GM18502 (cell line): Measurements from ENCODE around the gene PLPPR1.
"Not testable (repeated sequence)": the region's sequence is repeated elsewhere in the genome, so short reads cannot be mapped to it uniquely, and the experiment has no call there.

Source experiments
- ATAC-seq: cut with Tn5 transposase; IDR thresholded peaks from one replicate; pipeline ENCODE4 v1.9.1; 2021; ENCODE audit warnings: mild to moderate bottlenecking; ENCODE audit not compliant: unreplicated experiment, poor library complexity

The PLPPR1 gene

GRCh38 chr9:101117161-101117560 is 88.6 kb downstream of the PLPPR1 start:
- no peak for ATAC-seq

DNA sequence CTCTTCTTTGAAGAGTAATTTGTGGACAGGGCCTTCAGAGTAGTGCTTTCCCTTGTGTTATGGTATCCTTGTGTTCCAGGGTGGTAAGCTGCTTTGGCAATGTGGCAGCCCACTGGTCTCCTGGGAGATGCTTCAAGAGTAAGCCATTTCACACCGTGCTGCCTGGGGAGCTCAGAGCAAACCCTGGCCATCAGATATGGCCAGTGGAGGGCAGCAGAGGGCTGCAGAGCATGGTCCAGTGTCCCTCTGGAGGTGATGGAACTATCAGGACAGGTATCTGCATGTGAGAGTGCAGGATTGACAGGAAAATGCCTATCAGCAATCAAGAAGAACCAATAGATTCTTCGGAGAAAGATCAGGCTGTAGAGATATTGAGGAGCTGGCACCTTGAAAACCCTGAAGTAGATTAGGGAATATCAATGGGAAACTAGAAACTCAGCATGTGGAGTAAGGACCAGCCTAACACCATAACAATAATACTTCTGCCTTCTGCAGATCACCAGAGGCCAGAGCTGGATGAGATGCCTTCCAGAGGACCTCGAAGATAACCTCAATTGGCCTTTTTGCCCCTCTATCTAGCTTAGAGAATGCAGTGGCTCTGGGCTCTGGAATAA is 90.8 kb downstream of the PLPPR1 start:
- ATAC-seq, result peak; percentile 89

DNA sequence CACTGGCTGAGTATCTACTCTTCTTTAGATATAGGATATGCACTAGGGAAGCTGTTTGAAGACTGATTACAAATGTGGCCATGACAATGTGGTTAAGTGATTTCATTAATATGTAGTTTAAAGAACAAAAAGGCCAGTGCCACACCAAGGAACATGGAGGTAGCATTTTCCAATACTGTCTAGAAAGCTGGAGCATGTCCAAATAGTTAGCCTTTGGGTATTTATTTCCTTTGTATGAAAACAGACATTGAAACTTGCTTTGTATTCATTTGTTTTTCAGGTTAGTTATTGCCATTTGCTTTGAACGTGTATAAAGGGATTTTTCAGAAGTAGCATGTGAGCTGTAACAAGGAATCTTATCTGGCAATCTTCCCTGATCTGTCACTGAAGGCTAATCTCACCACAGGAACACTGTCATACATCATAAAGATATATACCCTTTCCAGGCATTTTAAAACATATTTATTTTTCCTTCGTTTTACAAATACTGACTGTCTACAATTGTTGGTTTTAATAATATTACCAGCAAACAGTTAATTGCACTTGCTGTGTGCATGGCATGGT is 93.4 kb downstream of the PLPPR1 start:
- ATAC-seq, result no peak

DNA sequence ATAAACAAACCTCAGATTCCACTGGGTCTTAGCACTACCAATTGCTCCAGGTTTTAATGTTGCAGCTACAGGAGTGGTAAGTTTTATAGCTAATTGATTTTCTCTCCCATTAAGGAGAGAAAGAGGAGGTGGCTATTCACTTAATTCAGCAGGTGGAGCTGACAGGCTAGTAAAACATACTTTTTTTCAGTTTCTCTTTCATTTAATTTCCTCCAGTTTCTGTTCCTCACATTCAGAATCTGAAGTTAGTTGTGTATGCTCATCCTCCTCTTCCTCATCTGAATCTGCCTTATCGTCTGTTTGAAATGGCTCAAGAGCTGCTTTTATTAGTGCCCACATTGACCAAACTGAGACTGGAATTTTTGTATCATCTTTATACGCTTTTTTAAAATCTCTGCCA is 98.0 kb downstream of the PLPPR1 start:
- ATAC-seq, result peak; percentile 73

DNA sequence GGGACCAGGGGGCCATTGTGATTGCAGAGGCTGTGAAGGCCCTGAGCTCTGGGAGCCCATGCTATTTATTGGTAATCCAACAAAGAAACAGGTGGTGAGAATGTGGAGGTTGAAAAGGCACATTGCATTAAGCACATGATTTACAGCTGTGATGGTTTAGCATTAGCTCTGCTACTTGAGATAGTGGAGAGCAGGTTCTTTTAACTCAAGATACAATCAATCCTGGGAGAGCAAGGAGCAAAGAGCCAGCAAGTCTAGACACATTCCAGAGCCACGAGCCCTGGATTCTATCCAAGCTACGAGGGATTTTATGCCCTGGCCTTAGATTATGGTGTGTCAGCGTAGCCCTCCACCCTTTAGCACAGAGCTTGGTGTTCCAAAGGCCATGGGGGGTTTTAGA is 98.8 kb downstream of the PLPPR1 start:
- ATAC-seq, result not testable (repeated sequence)

GRCh38 chr9:101128623-101129022 is 100.1 kb downstream of the PLPPR1 start:
- no peak for ATAC-seq

- ATAC-seq, result no peak
These were observed 101.5 kb downstream of the PLPPR1 start for GRCh38 chr9:101130054-101130453.

GRCh38 chr9:101131326-101131725 is 102.8 kb downstream of the PLPPR1 start:
- no peak for ATAC-seq

DNA sequence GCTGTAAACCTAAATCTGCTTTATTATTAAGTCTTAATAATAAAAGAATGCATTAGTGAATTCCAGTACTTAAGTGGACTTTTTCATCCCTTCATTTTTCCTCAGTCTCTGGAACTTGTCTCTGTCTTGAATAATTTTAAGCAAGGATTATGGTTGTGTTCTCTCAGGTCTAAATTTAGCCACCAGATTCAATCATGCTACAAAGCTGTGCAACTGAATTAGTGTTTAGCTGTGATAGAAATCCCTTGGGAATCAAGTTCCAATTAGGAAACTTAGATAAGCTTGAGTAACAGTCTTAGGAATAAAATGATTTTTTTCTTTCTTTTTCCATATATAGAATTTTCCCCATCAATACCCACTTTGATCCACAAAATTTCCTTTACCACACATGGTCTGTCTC is 104.3 kb downstream of the PLPPR1 start:
- no peak for ATAC-seq

- ATAC-seq, result no peak
These were observed 110.0 kb downstream of the PLPPR1 start for GRCh38 chr9:101138509-101138908.

DNA sequence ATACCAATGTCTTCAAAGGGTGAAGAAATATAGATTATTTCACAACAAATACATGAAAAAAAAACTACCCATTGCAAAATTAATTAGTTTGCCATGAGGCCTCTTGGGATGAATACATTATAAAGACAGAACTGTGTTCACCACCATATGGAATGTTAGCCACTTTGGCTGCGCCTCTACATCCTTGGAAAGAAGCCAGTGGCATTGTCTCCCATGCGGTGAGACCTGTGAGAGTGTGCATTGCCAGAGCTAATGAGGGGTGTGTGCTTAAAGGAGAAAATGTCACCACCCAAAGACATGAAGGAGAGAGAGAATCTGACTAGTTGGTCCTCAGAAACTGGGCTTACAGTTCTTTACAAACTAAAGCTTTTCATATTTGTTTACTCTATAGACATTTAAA is 110.6 kb downstream of the PLPPR1 start:
- ATAC-seq, result no peak

DNA sequence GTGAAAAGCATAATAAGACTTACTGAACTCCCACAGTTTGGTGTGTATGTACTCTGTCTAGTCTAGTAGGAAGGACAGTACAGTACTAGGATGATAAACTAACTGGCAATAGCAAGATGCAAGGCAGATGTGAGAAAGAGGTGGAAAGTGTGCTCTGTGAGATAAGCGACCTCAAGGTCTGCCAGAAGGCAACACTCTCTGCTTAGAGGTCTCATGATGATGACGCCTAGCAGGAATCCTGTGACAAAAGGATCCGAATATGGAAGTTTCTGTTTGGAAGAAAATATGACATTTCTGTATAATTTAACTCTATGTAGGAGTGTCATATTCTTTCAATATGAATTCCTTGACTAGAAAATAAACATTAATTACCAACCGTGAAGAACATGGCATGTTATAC is 112.2 kb downstream of the PLPPR1 start:
- ATAC-seq, result no peak

DNA sequence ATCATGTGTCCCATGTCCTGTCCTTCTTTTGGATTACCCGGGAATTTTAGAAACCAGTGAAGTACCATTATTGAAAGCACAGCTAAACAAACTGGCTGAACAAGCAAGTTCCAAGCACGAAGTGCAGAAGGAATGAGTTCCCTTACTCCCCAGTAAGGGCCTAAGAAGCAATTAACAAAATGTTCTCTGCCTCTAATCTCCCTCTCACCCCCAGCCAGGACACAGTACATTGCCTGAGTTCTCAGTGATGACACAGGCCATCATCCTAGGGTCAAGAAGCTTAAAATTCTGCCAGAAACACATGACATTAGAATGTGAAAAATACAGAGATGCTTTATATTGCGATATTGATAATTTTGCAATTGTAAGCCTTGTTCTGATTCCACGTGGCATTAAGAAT is 118.0 kb downstream of the PLPPR1 start:
- ATAC-seq, result no peak

- ATAC-seq, result no peak
These were observed 119.8 kb downstream of the PLPPR1 start for GRCh38 chr9:101148344-101148743.

- no peak for ATAC-seq
These were observed 129.8 kb downstream of the PLPPR1 start for GRCh38 chr9:101158361-101158760.

DNA sequence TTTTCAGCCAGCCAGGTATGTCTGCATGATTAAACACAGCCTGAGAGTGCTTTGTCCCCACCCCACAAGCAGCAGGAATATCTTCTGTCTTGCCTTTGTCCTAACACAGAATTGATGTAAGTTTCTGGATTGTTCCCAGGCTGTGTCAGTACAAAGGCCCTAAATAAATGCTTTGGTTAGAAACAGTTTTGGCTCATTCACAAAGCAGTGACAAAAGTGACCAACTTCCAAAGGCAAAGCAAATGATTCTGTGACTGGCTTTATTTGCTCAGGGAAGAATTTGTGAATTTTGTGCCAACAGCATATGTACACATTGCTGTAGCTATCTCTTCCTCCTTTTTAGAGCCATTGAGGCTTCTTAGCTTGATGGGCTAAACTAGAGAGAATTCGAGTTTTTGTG is 133.7 kb downstream of the PLPPR1 start:
- ATAC-seq, result no peak

- ATAC-seq, result no peak
These were observed 136.6 kb downstream of the PLPPR1 start for GRCh38 chr9:101165131-101165530.

- ATAC-seq, result peak; percentile 45
These were observed 139.1 kb downstream of the PLPPR1 start for GRCh38 chr9:101167490-101168134.

DNA sequence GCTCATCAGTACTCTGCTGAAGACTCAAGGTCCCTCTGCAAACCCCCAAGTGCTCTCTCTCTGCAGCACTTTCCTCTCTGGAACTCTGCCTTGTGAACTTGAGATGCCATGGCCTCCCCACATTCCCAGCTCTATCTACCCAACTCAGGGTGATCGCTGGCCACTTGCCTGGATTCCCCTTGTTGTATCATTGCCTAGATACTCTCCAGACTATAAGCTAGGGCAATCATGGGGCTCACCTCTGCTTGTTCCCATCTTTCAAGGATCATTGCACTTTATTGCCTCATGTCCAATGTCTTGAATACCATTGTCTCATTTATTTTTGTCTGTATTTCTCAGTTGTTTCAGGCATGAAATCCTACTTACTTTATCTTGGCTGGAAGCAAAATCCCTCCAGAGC is 144.1 kb downstream of the PLPPR1 start:
- ATAC-seq, result no peak

GRCh38 chr9:101173907-101174306 is 145.4 kb downstream of the PLPPR1 start:
- ATAC-seq, result no peak

- ATAC-seq, result peak; percentile 58
These were observed 147.9 kb downstream of the PLPPR1 start for GRCh38 chr9:101176384-101176783.

- ATAC-seq, result no peak
These were observed 156.3 kb downstream of the PLPPR1 start for GRCh38 chr9:101184813-101185278.
